Stimulated activated naive CD8-positive, alpha-beta T cell treated with anti-CD3 and anti-CD28 coated beads, Interleukin-15, Interleukin-2, amounts not matched to agents 100 ng/mL and 50 ng/mL, for 24 hours (primary cell): ENCODE measurements around the gene MARCHF4.

Source experiments
- H3K27ac Mint-ChIP-seq: one replicate; pipeline ENCODE4 v1.8.0; 2021; ENCODE audit warnings: mild to moderate bottlenecking, mixed read lengths
- H3K27me3 Mint-ChIP-seq: one replicate; pipeline ENCODE4 v1.8.0; 2021; ENCODE audit warnings: mixed read lengths
- H3K36me3 Mint-ChIP-seq: one replicate; pipeline ENCODE4 v1.8.0; 2021; ENCODE audit warnings: low read depth, mixed read lengths
- H3K4me1 Mint-ChIP-seq: one replicate; pipeline ENCODE4 v1.8.0; 2021; ENCODE audit warnings: low read depth, mixed read lengths
- H3K4me3 Mint-ChIP-seq: one replicate; pipeline ENCODE4 v1.8.0; 2021; ENCODE audit warnings: mild to moderate bottlenecking, mixed read lengths
- H3K9me3 Mint-ChIP-seq: one replicate; pipeline ENCODE4 v1.8.0; 2021; ENCODE audit warnings: mixed read lengths

MARCHF4 gene

DNA sequence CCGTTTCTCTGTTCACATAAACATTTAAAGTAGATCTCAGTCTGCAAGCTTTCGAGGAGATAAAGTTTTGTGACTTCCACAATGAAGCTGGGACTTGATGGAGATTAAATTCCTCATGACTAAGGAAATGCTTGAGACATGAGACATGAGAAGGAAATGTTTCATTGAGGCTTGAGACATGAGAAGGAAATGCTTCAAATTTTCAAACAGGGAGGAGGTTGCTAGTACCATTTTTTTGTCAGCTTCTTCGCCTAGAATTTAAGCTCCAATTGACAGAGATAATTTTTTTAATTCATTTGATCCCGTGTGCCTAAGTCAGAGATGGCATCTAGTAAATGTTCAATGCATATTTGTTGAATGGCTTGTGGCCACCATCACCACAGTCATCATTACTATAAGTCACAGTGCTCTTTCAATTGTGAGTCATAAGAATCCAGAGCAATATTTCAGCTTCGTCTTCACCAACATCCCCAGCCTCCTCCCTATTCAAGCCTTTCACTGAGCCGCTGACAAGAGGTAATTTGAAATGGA lies 543 bp upstream of the MARCHF4 start:
- no peaks in the 10 kb centered on the region for H3K36me3 Mint-ChIP-seq
- H3K27me3 Mint-ChIP-seq, result peaks cover 45% of the 10 kb centered on the region
- peak overlapping the region; percentile 31 for H3K4me3 Mint-ChIP-seq
- peaks cover 24% of the 10 kb centered on the region for H3K4me1 Mint-ChIP-seq
- no peak overlapping the region for H3K27ac Mint-ChIP-seq
- no peaks in the 10 kb centered on the region for H3K9me3 Mint-ChIP-seq

DNA sequence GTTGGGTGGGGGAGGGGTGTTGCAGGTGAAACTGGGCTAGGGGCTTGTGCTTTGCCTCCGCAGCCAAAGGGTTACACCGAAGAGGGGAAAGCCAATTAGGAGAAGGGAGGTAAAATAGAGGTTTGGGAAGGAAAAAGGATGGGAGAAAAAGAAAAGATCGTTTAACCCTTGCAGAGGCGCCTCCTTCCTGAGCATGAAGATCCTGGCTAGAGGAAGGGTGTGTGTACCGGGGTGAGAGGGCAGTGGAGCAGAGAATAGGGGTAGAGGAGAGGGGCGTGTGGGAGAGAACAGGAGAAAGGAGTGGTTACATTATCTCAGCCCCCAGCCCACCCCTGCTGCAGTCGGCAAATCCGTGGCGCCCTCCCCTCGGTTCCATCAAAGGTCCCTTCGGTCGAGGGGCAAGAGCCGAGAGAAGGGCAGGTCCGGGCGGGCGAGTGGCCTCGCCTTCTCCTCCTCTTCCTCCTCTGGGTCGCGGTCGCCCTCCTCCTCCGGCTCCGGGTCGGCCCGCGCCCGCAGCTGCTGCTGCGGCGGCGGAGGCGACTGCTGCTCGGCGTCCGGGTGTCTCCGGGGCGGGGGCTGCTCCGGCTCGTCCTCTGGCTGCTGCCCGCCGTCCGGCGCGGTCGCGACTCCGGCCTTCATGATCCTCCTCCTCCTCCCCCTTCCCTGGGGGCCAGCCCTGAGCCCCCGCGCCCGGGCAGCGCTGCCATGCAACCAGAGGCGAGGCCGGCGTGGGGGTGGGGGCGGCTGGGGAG lies 1.1 kb downstream of the MARCHF4 start:
- H3K9me3 Mint-ChIP-seq, result no peaks in the 10 kb centered on the region
- no peak overlapping the region for H3K27ac Mint-ChIP-seq
- H3K4me1 Mint-ChIP-seq, result peaks cover 24% of the 10 kb centered on the region
- H3K36me3 Mint-ChIP-seq, result no peaks in the 10 kb centered on the region
- no peak overlapping the region for H3K4me3 Mint-ChIP-seq
- H3K27me3 Mint-ChIP-seq, result peaks cover 56% of the 10 kb centered on the region

DNA sequence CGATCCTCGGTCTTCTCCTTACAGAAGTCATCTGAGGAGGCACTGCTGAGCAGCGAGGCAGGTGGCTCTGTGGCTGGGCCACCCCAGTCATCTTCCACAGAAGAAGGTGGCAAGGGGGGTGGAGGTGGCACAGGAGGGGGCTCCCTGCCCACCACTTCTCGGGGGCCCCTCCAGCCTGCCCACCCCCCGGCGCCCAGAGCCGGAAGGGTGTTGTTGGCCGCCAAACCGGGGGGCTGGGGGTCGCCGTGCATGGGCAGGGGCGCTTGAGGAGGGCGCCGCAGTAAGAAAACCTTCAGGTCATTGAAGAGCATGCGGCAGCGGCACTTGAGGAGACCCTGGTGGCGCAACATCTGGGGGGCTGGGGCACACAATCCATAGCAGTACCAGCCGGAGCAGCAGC lies 2.5 kb downstream of the MARCHF4 start:
- Mint-ChIP-seq H3K36me3 (no peaks in the 10 kb centered on the region), H3K4me3 (no peak overlapping the region), H3K27ac (no peak overlapping the region), H3K9me3 (no peaks in the 10 kb centered on the region), H3K27me3 (peaks cover 56% of the 10 kb centered on the region), H3K4me1 (peaks cover 24% of the 10 kb centered on the region)

GRCh38 chr2:216366777-216367471 lies 5.4 kb downstream of the MARCHF4 start:
- Mint-ChIP-seq H3K36me3 (no peaks in the 10 kb centered on the region), H3K27me3 (peaks cover 35% of the 10 kb centered on the region), H3K27ac (no peak overlapping the region), H3K4me1 (peaks cover 8% of the 10 kb centered on the region), H3K4me3 (no peak overlapping the region), H3K9me3 (no peaks in the 10 kb centered on the region)

GRCh38 chr2:216365518-216365917 lies 6.8 kb downstream of the MARCHF4 start:
- no peak overlapping the region for H3K4me3 Mint-ChIP-seq
- H3K9me3 Mint-ChIP-seq, result no peaks in the 10 kb centered on the region
- peaks cover 28% of the 10 kb centered on the region for H3K27me3 Mint-ChIP-seq
- no peaks in the 10 kb centered on the region for H3K36me3 Mint-ChIP-seq
- H3K4me1 Mint-ChIP-seq, result peaks cover 1% of the 10 kb centered on the region
- no peak overlapping the region for H3K27ac Mint-ChIP-seq

- Mint-ChIP-seq H3K4me3 (no peak overlapping the region), H3K27me3 (peaks cover 11% of the 10 kb centered on the region), H3K36me3 (no peaks in the 10 kb centered on the region), H3K9me3 (no peaks in the 10 kb centered on the region), H3K4me1 (no peaks in the 10 kb centered on the region), H3K27ac (no peak overlapping the region)
Measured at GRCh38 chr2:216363221-216363620, 9.1 kb downstream of the MARCHF4 start.

GRCh38 chr2:216362730-216363129 lies 9.6 kb downstream of the MARCHF4 start:
- Mint-ChIP-seq H3K36me3 (no peaks in the 10 kb centered on the region), H3K27me3 (peaks cover 11% of the 10 kb centered on the region), H3K27ac (no peak overlapping the region), H3K4me3 (no peak overlapping the region), H3K9me3 (no peaks in the 10 kb centered on the region), H3K4me1 (no peaks in the 10 kb centered on the region)

DNA sequence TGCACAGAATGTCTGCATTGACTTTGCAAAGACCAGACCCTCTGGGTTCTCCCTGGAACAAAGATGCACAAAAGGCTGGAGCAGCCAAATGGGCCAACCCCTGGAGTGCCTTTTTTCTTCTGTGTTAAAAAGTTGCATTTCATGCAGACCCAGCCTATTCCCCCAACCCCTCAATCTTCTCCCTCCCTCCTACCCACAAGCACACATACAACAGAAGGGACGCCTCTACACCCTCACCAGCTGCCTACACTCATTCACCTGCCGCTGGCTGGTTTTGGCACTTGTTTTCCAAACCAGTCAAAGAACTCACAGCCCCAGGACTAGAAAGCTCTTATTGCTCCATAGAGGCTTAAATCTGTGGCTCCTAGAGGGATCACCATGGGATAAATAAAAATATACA lies 16.6 kb downstream of the MARCHF4 start:
- Mint-ChIP-seq H3K4me1 (peaks cover 39% of the 10 kb centered on the region), H3K36me3 (no peaks in the 10 kb centered on the region), H3K27ac (no peak overlapping the region), H3K9me3 (no peaks in the 10 kb centered on the region), H3K27me3 (no peaks in the 10 kb centered on the region), H3K4me3 (no peak overlapping the region)

GRCh38 chr2:216354306-216354705 lies 18.0 kb downstream of the MARCHF4 start:
- Mint-ChIP-seq H3K9me3 (no peaks in the 10 kb centered on the region), H3K27me3 (no peaks in the 10 kb centered on the region), H3K4me3 (no peak overlapping the region), H3K27ac (no peak overlapping the region), H3K36me3 (no peaks in the 10 kb centered on the region), H3K4me1 (peaks cover 53% of the 10 kb centered on the region)

DNA sequence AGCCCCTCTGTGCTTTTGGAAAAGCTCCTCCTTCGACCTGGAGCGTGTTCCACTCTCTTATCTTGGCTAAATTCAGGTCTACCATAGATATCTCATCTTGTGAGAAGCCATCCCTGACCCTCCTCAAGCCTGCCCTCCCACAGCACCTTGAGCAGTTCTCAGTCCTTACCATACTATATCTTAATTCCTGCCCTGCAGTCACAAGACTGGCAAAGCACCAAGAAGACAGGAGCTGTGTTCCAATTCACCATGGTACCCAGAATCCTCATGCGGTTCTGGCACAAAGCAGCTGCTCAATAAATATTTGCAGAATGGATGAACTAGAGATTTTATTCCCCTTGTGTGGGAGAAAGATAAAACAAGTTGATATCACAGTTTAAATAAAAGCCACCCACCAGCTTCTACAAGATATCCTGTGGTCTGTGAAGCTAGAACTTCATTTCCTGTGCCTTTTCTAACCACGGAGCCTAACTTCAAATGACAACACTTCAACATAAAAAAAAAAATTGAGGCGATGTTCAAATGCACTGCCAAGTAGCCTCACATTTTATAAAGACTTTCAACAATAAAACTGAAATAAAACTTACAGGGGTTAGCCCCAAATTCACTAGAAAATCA lies 19.5 kb downstream of the MARCHF4 start:
- peak overlapping the region; percentile 33 for H3K27ac Mint-ChIP-seq
- no peaks in the 10 kb centered on the region for H3K9me3 Mint-ChIP-seq
- peaks cover 67% of the 10 kb centered on the region for H3K4me1 Mint-ChIP-seq
- H3K27me3 Mint-ChIP-seq, result no peaks in the 10 kb centered on the region
- no peak overlapping the region for H3K4me3 Mint-ChIP-seq
- H3K36me3 Mint-ChIP-seq, result no peaks in the 10 kb centered on the region

GRCh38 chr2:216351172-216351925 lies 20.9 kb downstream of the MARCHF4 start:
- H3K4me3 Mint-ChIP-seq, result no peak overlapping the region
- H3K36me3 Mint-ChIP-seq, result no peaks in the 10 kb centered on the region
- no peaks in the 10 kb centered on the region for H3K9me3 Mint-ChIP-seq
- H3K27me3 Mint-ChIP-seq, result no peaks in the 10 kb centered on the region
- peaks cover 82% of the 10 kb centered on the region for H3K4me1 Mint-ChIP-seq
- no peak overlapping the region for H3K27ac Mint-ChIP-seq

- no peaks in the 10 kb centered on the region for H3K27me3 Mint-ChIP-seq
- H3K4me1 Mint-ChIP-seq, result peaks cover 84% of the 10 kb centered on the region
- no peaks in the 10 kb centered on the region for H3K9me3 Mint-ChIP-seq
- no peaks in the 10 kb centered on the region for H3K36me3 Mint-ChIP-seq
- no peak overlapping the region for H3K4me3 Mint-ChIP-seq
- peak overlapping the region; percentile 64 for H3K27ac Mint-ChIP-seq
Measured at GRCh38 chr2:216350214-216350791, 22.0 kb downstream of the MARCHF4 start.

DNA sequence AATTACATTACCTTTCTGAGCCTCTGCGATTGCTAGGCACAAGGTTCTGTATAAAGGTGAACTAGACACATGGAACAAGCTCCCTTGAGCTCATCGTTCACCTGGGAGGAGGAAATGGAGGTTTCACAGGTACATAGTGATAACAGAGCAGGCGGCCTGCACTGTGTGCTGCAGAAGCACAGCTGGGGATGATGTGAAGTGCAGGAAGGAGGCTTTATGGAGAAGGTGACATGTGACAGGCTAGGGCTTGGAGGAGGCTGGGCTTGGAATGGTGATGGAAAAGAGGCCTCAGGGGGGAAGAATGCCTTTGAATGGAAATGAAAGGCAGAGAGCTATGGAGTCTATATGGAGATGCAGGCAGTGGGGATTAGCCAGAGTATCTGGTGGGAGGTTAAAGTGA lies 22.9 kb downstream of the MARCHF4 start:
- H3K36me3 Mint-ChIP-seq, result no peaks in the 10 kb centered on the region
- no peak overlapping the region for H3K27ac Mint-ChIP-seq
- no peaks in the 10 kb centered on the region for H3K9me3 Mint-ChIP-seq
- H3K27me3 Mint-ChIP-seq, result no peaks in the 10 kb centered on the region
- H3K4me1 Mint-ChIP-seq, result peaks cover 83% of the 10 kb centered on the region
- H3K4me3 Mint-ChIP-seq, result no peak overlapping the region

DNA sequence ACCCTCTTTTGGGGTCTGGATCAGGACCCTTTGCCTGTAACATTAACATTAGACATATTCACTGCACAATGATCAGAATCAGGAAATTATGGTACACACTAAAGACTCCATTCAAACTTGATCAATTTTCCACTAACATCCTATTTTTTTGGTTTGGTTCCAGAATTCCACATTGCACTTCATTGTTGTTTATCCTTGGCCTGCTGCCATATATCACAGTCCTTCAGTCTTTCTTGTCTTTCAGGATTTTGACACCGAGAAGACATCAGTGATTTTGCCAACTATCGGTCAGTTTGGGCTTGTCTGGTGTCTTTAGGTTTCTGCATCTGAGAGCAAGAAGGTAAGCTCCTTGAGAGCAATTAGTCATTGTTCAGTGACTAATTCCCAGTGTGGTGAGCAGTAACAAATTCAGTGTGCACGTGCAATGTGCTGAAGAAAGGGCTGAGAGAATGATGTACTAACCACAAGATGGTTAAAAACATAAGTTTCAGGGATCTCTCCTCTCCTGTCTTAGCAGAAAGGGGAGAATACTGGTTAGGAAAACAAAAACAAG lies 23.5 kb downstream of the MARCHF4 start:
- Mint-ChIP-seq H3K27ac (no peak overlapping the region), H3K9me3 (no peaks in the 10 kb centered on the region), H3K4me3 (no peak overlapping the region), H3K4me1 (peaks cover 78% of the 10 kb centered on the region), H3K36me3 (no peaks in the 10 kb centered on the region), H3K27me3 (no peaks in the 10 kb centered on the region)
